ENCODE data around the gene DDT. TPM values are rescaled to one million over a fixed set of nuclear protein-coding genes. Genes with fewer than 3 reads are reported as not detected.
"Not testable (repeated sequence)": the region's sequence is repeated elsewhere in the genome, so short reads cannot be mapped to it uniquely, and the experiment has no call there.

DDT gene
- total RNA-seq, 1 donor from 2014 or later, result 102 TPM

DNA sequence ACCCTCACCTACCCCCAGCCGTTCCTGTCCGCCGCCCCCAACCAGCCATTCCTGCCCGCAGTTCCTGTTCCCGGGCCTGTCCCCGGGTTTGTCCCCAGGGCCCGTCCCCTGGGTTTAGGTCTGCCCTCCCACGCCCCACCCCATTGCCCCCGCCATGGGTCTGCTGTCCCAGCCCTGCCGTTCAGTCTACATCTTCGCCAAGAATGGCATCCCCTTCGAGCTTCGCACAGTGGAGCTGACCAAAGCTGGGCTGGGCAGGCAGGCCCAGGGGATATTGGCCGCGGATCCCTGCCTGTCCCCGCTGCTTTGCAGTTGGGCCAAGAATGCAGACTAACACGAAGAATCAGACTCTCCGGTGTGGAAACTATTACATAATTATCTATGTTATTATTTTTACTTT lies 24.5 kb downstream of the DDT start:
- H3K4me1 ChIP-seq; H3K27ac ChIP-seq; ATAC-seq; intact Hi-C loops (cut with DNase I); H3K4me3 ChIP-seq; H3K36me3 ChIP-seq; DNase-seq; H3K27me3 ChIP-seq (ENCODE audit: low read depth); H3K9me3 ChIP-seq: not testable (repeated sequence)

GRCh38 chr22:23947391-23947790 lies 26.9 kb downstream of the DDT start:
- ATAC-seq; H3K4me3 ChIP-seq; H3K36me3 ChIP-seq; DNase-seq; H3K27me3 ChIP-seq (ENCODE audit: low read depth); intact Hi-C loops (cut with DNase I); H3K9me3 ChIP-seq; H3K4me1 ChIP-seq; H3K27ac ChIP-seq: not testable (repeated sequence)

- ATAC-seq, result peak in 1 of 2 donors; percentile 25
- H3K9me3 ChIP-seq; intact Hi-C loops (cut with DNase I); H3K4me1 ChIP-seq; DNase-seq; H3K4me3 ChIP-seq; H3K36me3 ChIP-seq; H3K27ac ChIP-seq; H3K27me3 ChIP-seq (ENCODE audit: low read depth): not testable (repeated sequence)
Observed at GRCh38 chr22:23940166-23940565, 34.1 kb downstream of the DDT start.

DNA sequence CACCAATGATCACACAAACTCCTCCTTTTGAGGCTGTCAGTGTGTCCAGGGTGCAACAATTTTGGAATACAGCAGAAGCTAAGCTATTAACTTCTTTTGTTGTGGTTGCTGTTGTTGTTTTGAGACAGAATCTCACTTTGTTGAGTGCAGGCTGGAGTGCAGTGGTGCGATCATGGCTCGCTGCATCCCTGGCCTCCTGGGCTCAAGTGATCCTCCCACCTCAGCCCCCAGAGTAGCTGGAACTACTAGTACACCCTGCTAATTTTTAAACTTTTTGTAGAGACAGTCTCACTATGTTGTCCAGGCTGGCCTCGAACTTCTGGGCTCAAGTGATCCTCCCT lies 35.3 kb downstream of the DDT start:
- Histone ChIP-seq H3K4me1 (no peaks in the 10 kb centered on the region), H3K4me3 (no peak overlapping the region), H3K36me3 (no peaks in the 10 kb centered on the region), H3K9me3 (no peaks in the 10 kb centered on the region), H3K27me3 (ENCODE audit: low read depth) (no peaks in the 10 kb centered on the region), H3K27ac (peak overlapping the region; percentile 22)
- TF ChIP-seq CTCF (IDR thresholded peaks at IDR 0.05), result no peak
- DNase-seq, result no peak
- no peak for ATAC-seq
- intact Hi-C loops (cut with DNase I), result no loop called here

GRCh38 chr22:23938328-23939016 lies 35.8 kb downstream of the DDT start:
- TF ChIP-seq CTCF (IDR thresholded peaks at IDR 0.05), result no peak
- intact Hi-C loops (cut with DNase I), result no loop called here
- no peaks in the 10 kb centered on the region for H3K4me1 ChIP-seq
- H3K4me3 ChIP-seq, result no peak overlapping the region
- H3K36me3 ChIP-seq, result no peaks in the 10 kb centered on the region
- ATAC-seq (peak; percentile 80 to 90), DNase-seq (no peak)
- no peaks in the 10 kb centered on the region for H3K9me3 ChIP-seq
- peak overlapping the region; percentile 22 for H3K27ac ChIP-seq
- H3K27me3 ChIP-seq (ENCODE audit: low read depth), result no peaks in the 10 kb centered on the region

- Histone ChIP-seq H3K36me3 (peaks cover 23% of the 10 kb centered on the region), H3K27me3 (ENCODE audit: low read depth) (no peaks in the 10 kb centered on the region), H3K9me3 (no peaks in the 10 kb centered on the region), H3K4me3 (no peak overlapping the region), H3K27ac (no peak overlapping the region), H3K4me1 (no peaks in the 10 kb centered on the region)
- no peak for TF ChIP-seq CTCF (IDR thresholded peaks at IDR 0.05)
- ATAC-seq (no peak), DNase-seq (no peak)
- intact Hi-C loops (cut with DNase I), result loop anchor here (10.0 kb wide), 1 partner anchor 48 kb away; the partner anchor contains the start of gene DDT
Observed at GRCh38 chr22:23926561-23926960, 47.7 kb downstream of the DDT start.

- intact Hi-C loops (cut with DNase I), result loop anchor here (10.0 kb wide), 1 partner anchor 50 kb away; the partner anchor contains the start of gene DDT
- no peak for ATAC-seq
- H3K4me3 ChIP-seq, result no peak overlapping the region
- TF ChIP-seq CTCF (IDR thresholded peaks at IDR 0.05), result no peak
- no peak for DNase-seq
- H3K36me3 ChIP-seq, result peaks cover 23% of the 10 kb centered on the region
- H3K4me1 ChIP-seq, result no peaks in the 10 kb centered on the region
- no peak overlapping the region for H3K27ac ChIP-seq
- no peaks in the 10 kb centered on the region for H3K27me3 ChIP-seq (ENCODE audit: low read depth)
- no peaks in the 10 kb centered on the region for H3K9me3 ChIP-seq
Observed at GRCh38 chr22:23925020-23925606, 49.1 kb downstream of the DDT start.

Measured in lower lobe of right lung (tissue), 2 donors.